Measurements from ENCODE around the gene SLC34A1.

DNA sequence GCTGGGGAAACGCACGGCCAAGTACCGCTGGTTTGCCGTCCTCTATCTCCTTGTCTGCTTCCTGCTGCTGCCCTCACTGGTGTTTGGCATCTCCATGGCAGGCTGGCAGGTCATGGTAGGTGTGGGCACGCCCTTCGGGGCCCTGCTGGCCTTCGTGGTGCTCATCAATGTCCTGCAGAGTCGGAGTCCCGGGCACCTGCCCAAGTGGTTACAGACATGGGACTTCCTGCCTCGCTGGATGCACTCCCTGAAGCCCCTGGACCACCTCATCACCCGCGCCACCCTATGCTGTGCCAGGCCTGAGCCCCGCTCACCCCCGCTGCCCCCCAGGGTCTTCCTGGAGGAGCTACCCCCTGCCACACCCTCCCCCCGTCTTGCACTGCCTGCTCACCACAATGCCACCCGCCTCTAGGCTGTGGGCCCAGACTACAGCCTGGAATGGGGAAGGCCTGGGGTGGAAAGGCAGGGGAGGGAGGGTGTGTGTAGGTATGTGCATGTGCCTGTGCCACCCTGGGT, 13.7 kb downstream of the SLC34A1 start:
- no peak for TF ChIP-seq EZH2phosphoT487 (IDR thresholded peaks at IDR 0.05; ENCODE audit: borderline replicate concordance, low read depth, low read length)
- TF ChIP-seq, protein P1, sequence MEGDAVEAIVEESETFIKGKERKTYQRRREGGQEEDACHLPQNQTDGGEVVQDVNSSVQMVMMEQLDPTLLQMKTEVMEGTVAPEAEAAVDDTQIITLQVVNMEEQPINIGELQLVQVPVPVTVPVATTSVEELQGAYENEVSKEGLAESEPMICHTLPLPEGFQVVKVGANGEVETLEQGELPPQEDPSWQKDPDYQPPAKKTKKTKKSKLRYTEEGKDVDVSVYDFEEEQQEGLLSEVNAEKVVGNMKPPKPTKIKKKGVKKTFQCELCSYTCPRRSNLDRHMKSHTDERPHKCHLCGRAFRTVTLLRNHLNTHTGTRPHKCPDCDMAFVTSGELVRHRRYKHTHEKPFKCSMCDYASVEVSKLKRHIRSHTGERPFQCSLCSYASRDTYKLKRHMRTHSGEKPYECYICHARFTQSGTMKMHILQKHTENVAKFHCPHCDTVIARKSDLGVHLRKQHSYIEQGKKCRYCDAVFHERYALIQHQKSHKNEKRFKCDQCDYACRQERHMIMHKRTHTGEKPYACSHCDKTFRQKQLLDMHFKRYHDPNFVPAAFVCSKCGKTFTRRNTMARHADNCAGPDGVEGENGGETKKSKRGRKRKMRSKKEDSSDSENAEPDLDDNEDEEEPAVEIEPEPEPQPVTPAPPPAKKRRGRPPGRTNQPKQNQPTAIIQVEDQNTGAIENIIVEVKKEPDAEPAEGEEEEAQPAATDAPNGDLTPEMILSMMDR (conservative IDR thresholded peaks at IDR 0.05; ENCODE audit: low read length), result no peak

Measured in OCI-LY7 (cell line).